HepG2 (cell line): ENCODE measurements around the gene TM4SF20. TPM values are rescaled to one million over a fixed set of nuclear protein-coding genes. Genes with fewer than 3 reads are reported as not detected.

Experiments used
- FOXO1 ChIP-seq: sonication (generic); formaldehyde crosslinking; IDR thresholded peaks from 2 replicates; pipeline ENCODE4 v1.4.0; 2020; ENCODE audit warnings: missing genetic modification reagents
- MEF2D ChIP-seq: sonication (generic); formaldehyde crosslinking; IDR thresholded peaks from 2 replicates; pipeline ENCODE4 v1.5.1; 2020; ENCODE audit warnings: mild to moderate bottlenecking, missing genetic modification reagents
- MLX ChIP-seq: IDR thresholded peaks from 2 replicates; pipeline ENCODE4 v1.6.1; 2016
- MXI1 ChIP-seq: IDR thresholded peaks from 3 replicates; pipeline ENCODE4 v1.6.1; 2012; ENCODE audit warnings: low read depth, low read length, inconsistent platforms, borderline replicate concordance
- NFKB2 ChIP-seq: sonication (generic); formaldehyde crosslinking; IDR thresholded peaks from 2 replicates; pipeline ENCODE4 v1.4.0; 2020; ENCODE audit warnings: missing genetic modification reagents, borderline replicate concordance
- PHF8 ChIP-seq: sonication (generic); formaldehyde crosslinking; IDR thresholded peaks from 2 replicates; pipeline ENCODE4 v1.5.0; 2020; ENCODE audit warnings: missing genetic modification reagents
- TP53 ChIP-seq: sonication (generic); formaldehyde crosslinking; conservative IDR thresholded peaks from 2 replicates; pipeline ENCODE4 v1.4.0; 2020; ENCODE audit warnings: missing genetic modification reagents
- TRAFD1 ChIP-seq: sonication (generic); formaldehyde crosslinking; IDR thresholded peaks from 2 replicates; pipeline ENCODE4 v1.5.1; 2020; ENCODE audit warnings: missing genetic modification reagents, mild to moderate bottlenecking, borderline replicate concordance
- ZBTB25 ChIP-seq: IDR thresholded peaks from 2 replicates; pipeline ENCODE4 v1.6.1; 2018; ENCODE audit warnings: missing genetic modification reagents
- ZFP82 ChIP-seq: sonication (generic); formaldehyde crosslinking; IDR thresholded peaks from 2 replicates; pipeline ENCODE4 v1.5.1; 2020; ENCODE audit warnings: mild to moderate bottlenecking, missing genetic modification reagents, borderline replicate concordance
- ZFP90 ChIP-seq: sonication (generic); formaldehyde crosslinking; IDR thresholded peaks from 2 replicates; pipeline ENCODE4 v1.8.0; 2022; ENCODE audit warnings: missing genetic modification reagents, mild to moderate bottlenecking, inconsistent platforms, borderline replicate concordance
- ZKSCAN8 ChIP-seq: IDR thresholded peaks from 2 replicates; pipeline ENCODE4 v1.6.1; 2016; ENCODE audit warnings: borderline replicate concordance, missing genetic modification reagents, missing compliant biosample characterization
- ZNF225 ChIP-seq: sonication (generic); formaldehyde crosslinking; IDR thresholded peaks from 2 replicates; pipeline ENCODE4 v1.4.0; 2020; ENCODE audit warnings: mild to moderate bottlenecking, missing genetic modification reagents
- ZNF3 ChIP-seq: IDR thresholded peaks from 2 replicates; pipeline ENCODE4 v1.7.0; 2017; ENCODE audit warnings: inconsistent platforms
- ZNF333 ChIP-seq: sonication (generic); formaldehyde crosslinking; IDR thresholded peaks from 2 replicates; pipeline ENCODE4 v1.4.0; 2020; ENCODE audit warnings: mild to moderate bottlenecking, missing genetic modification reagents, borderline replicate concordance
- ZNF496 ChIP-seq: sonication (generic); formaldehyde crosslinking; IDR thresholded peaks from 2 replicates; pipeline ENCODE4 v1.8.1; 2023; ENCODE audit warnings: mild to moderate bottlenecking, moderate library complexity, missing genetic modification reagents; ENCODE audit not compliant: insufficient replicate concordance
- ZNF761 ChIP-seq: sonication (generic); formaldehyde crosslinking; conservative IDR thresholded peaks from 2 replicates; pipeline ENCODE4 v1.4.0; 2020; ENCODE audit warnings: mild to moderate bottlenecking, missing genetic modification reagents
- polyA plus RNA-seq, 8 experiments: library from polyadenylated mRNA; depleted of rRNA in 3 of 8; stranded (reverse) in 7 of 8; unstranded in 1 of 8; fragments of >200 nt; fragmentation: Illumina TruSeq in 4 of 8; extraction: Trizol in 4 of 8; gene quantifications; 2 replicates each; pipeline versions ENCODE4 v1.2.1 to v1.2.3, GENCODE V29; 2011 to 2016; ENCODE audit warnings: low read depth in 4 of 8, missing spikeins in 1 of 8, mixed read lengths in 1 of 8; ENCODE audit not compliant: insufficient read depth in 1 of 8
- total RNA-seq, 5 experiments: library from RNA; depleted of rRNA; stranded (reverse); fragments of >200 nt; fragmentation: Illumina TruSeq; extraction: Trizol; gene quantifications; 2 replicates each; pipeline ENCODE4 v1.2.3, GENCODE V29; 2016; ENCODE audit warnings: low read depth in 1 of 5
- TF ChIP-seq, protein P1 (sequence below): sonication (generic); formaldehyde crosslinking; IDR thresholded peaks from 2 replicates; pipeline ENCODE4 v1.4.0; 2020; ENCODE audit warnings: mild to moderate bottlenecking, missing genetic modification reagents, borderline replicate concordance
- TF ChIP-seq, protein P2 (sequence below): sonication (generic); formaldehyde crosslinking; IDR thresholded peaks from 2 replicates; pipeline ENCODE4 v1.5.0; 2020; ENCODE audit warnings: missing genetic modification reagents

The TM4SF20 gene
- total and polyA plus RNA-seq, 2 of the 13 experiments (the other 11 are each of a cell fraction or from before 2014, with no cell fraction given) = not detected

DNA sequence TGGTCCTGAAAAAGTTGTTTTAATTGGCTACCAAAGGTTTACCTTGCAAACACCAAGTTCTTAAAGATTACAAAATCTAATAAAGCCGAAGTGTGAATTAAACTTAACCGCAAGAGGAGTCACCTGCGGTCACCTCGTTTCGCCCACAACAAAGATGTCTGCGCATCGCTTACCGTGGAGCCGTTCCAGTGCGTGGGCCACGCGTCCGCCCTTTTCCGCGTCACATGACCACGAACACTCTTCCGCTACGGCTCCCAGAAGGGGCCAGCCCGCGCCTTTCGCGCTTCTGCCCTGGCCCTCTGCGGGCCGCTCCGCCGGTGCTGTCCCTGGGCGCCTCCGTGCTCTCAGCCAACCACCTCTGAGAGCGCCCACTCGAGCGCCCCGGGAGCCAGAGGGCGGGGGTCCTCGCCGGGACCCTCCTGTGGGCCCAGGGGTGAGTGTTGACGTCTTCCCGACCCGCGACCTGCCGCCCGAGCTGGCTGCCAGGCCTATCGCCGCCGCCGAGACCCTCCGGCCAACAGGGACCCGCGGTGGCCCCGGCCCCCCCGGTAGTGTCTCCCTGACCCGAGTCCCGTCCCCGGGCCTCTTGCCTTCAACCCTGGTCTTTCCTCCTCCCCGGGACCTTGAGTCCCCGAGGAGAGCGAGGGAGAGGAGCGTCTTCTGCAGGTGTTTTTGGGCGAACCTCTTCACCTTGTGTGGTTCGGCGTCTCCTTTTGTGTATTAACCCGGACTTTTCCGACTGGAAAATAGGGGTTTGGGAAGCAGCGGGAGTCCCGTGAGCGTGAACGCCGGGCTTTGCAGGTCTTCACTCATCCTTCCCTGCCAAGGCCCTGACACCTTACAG is 53.9 kb downstream of the TM4SF20 start, which contains the start of gene MFF (continued):
- peak; percentile 97 for TF ChIP-seq ZNF225
- no peak for TF ChIP-seq TRAFD1
- no peak for TF ChIP-seq ZNF496
- peak; percentile 98 for TF ChIP-seq PHF8 (CRISPR knock-in tag)
- TF ChIP-seq ZFP82 (CRISPR knock-in tag) = no peak; the same call in none of the 2 replicates
- TF ChIP-seq MXI1 = peak; percentile 87; the same call in 2 of the 3 replicates
- peak; percentile 96 for TF ChIP-seq ZNF761
- TF ChIP-seq TP53 (CRISPR knock-in tag) = 0 out of 2 replicates have a peak, but pooled peaks have one; percentile 64
- TF ChIP-seq, protein P1, sequence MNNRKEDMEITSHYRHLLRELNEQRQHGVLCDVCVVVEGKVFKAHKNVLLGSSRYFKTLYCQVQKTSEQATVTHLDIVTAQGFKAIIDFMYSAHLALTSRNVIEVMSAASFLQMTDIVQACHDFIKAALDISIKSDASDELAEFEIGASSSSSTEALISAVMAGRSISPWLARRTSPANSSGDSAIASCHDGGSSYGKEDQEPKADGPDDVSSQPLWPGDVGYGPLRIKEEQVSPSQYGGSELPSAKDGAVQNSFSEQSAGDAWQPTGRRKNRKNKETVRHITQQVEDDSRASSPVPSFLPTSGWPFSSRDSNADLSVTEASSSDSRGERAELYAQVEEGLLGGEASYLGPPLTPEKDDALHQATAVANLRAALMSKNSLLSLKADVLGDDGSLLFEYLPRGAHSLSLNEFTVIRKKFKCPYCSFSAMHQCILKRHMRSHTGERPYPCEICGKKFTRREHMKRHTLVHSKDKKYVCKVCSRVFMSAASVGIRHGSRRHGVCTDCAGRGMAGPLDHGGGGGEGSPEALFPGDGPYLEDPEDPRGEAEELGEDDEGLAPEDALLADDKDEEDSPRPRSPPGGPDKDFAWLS (CRISPR knock-in tag) = peak; percentile 88; the same call in 1 of the 2 replicates
- peak; percentile 70; the same call in 1 of the 2 replicates for TF ChIP-seq MLX
- peak; percentile 98 for TF ChIP-seq NFKB2
- TF ChIP-seq MEF2D = peak; percentile 93
- no peak for TF ChIP-seq ZNF3 (CRISPR knock-in tag)
- TF ChIP-seq ZFP90 (CRISPR knock-in tag) = peak; percentile 93; the same call in 1 of the 2 replicates
- TF ChIP-seq FOXO1 = peak; percentile 78
- TF ChIP-seq ZNF333 (CRISPR knock-in tag) = peak; percentile 39; the same call in 1 of the 2 replicates
- TF ChIP-seq ZBTB25 = peak; percentile 95
- TF ChIP-seq, protein P2, sequence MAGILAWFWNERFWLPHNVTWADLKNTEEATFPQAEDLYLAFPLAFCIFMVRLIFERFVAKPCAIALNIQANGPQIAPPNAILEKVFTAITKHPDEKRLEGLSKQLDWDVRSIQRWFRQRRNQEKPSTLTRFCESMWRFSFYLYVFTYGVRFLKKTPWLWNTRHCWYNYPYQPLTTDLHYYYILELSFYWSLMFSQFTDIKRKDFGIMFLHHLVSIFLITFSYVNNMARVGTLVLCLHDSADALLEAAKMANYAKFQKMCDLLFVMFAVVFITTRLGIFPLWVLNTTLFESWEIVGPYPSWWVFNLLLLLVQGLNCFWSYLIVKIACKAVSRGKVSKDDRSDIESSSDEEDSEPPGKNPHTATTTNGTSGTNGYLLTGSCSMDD (CRISPR knock-in tag) = peak; percentile 96; the same call in 1 of the 2 replicates
- TF ChIP-seq ZKSCAN8 = peak; percentile 66; the same call in 1 of the 2 replicates
